Effector memory CD8-positive, alpha-beta T cell (primary cell): ENCODE data around the gene MRNIP.

Experiments
- ATAC-seq: fragments of 150-1000 bp; cut with Tn5 transposase; replicated peaks from 2 replicates; pipeline ENCODE4 v1.10.0; 2021; ENCODE audit warnings: mild to moderate bottlenecking, moderate library complexity
- DNase-seq, 3 experiments: peaks; one replicate each; pipeline ENCODE4 v3.0.0; 2021
- H3K27ac Mint-ChIP-seq, 2 donors: one replicate each; pipeline ENCODE4 v1.8.0; 2022; ENCODE audit warnings: mild to moderate bottlenecking in 2 of 2, mixed read lengths in 2 of 2, moderate library complexity in 2 of 2
- H3K27me3 Mint-ChIP-seq, 2 donors: one replicate each; pipeline ENCODE4 v1.8.0; 2022; ENCODE audit warnings: mixed read lengths in 2 of 2
- H3K36me3 Mint-ChIP-seq: one replicate; pipeline ENCODE4 v1.8.0; 2022; ENCODE audit warnings: mild to moderate bottlenecking, moderate library complexity, mixed read lengths; ENCODE audit not compliant: insufficient read depth
- H3K4me1 Mint-ChIP-seq, 2 donors: one replicate each; pipeline ENCODE4 v1.8.0; 2022; ENCODE audit warnings: low read depth in 2 of 2, mixed read lengths in 2 of 2
- H3K4me3 Mint-ChIP-seq, 2 donors: one replicate each; pipeline ENCODE4 v1.8.0; 2022; ENCODE audit warnings: mild to moderate bottlenecking in 2 of 2, mixed read lengths in 2 of 2, moderate library complexity in 2 of 2
- H3K9me3 Mint-ChIP-seq, 2 donors: one replicate each; pipeline ENCODE4 v1.8.0; 2022; ENCODE audit warnings: mixed read lengths in 2 of 2

MRNIP gene

GRCh38 chr5:179802207-179802883 lies 56.3 kb downstream of the MRNIP start:
- H3K27ac Mint-ChIP-seq: peak overlapping the region in 1 of 2 donors; percentile 70
- H3K4me1 Mint-ChIP-seq: peaks cover 23 to 31% of the 10 kb centered on the region in 2 donors
- no peak for DNase-seq
- peaks cover 34% of the 10 kb centered on the region for H3K36me3 Mint-ChIP-seq
- H3K4me3 Mint-ChIP-seq: peak overlapping the region in 1 of 2 donors; percentile 10
- H3K9me3 Mint-ChIP-seq: no peaks in the 10 kb centered on the region
- no peaks in the 10 kb centered on the region for H3K27me3 Mint-ChIP-seq
- no peak for ATAC-seq

GRCh38 chr5:179801304-179802206 lies 57.1 kb downstream of the MRNIP start:
- H3K9me3 Mint-ChIP-seq: no peaks in the 10 kb centered on the region
- ATAC-seq: peak; percentile 58
- no peaks in the 10 kb centered on the region for H3K27me3 Mint-ChIP-seq
- H3K4me3 Mint-ChIP-seq: peak overlapping the region in 1 of 2 donors; percentile 10
- H3K36me3 Mint-ChIP-seq: peaks cover 42% of the 10 kb centered on the region
- peak overlapping the region in 1 of 2 donors; percentile 70 for H3K27ac Mint-ChIP-seq
- peaks cover 29 to 37% of the 10 kb centered on the region in 2 donors for H3K4me1 Mint-ChIP-seq
- DNase-seq: peak; percentile 80 to 81 (median 81)

GRCh38 chr5:179800696-179801201 lies 57.9 kb downstream of the MRNIP start:
- Mint-ChIP-seq H3K36me3 (peaks cover 43% of the 10 kb centered on the region), H3K27me3 (no peaks in the 10 kb centered on the region), H3K4me1 (peaks cover 29 to 37% of the 10 kb centered on the region in 2 donors), H3K4me3 (no peak overlapping the region), H3K9me3 (no peaks in the 10 kb centered on the region), H3K27ac (no peak overlapping the region)
- DNase-seq: no peak
- ATAC-seq: no peak

GRCh38 chr5:179800071-179800695 lies 58.4 kb downstream of the MRNIP start:
- ATAC-seq: no peak

GRCh38 chr5:179799644-179799973 lies 59.0 kb downstream of the MRNIP start:
- H3K9me3 Mint-ChIP-seq: no peaks in the 10 kb centered on the region
- H3K4me1 Mint-ChIP-seq: peaks cover 27 to 32% of the 10 kb centered on the region in 2 donors
- H3K36me3 Mint-ChIP-seq: peaks cover 44% of the 10 kb centered on the region
- ATAC-seq (no peak), DNase-seq (no peak)
- H3K4me3 Mint-ChIP-seq: no peak overlapping the region
- H3K27ac Mint-ChIP-seq: peak overlapping the region in 1 of 2 donors; percentile 41
- no peaks in the 10 kb centered on the region for H3K27me3 Mint-ChIP-seq

More at GRCh38 chr5:179800071-179800695, 58.4 kb downstream of the MRNIP start:
- Mint-ChIP-seq H3K9me3 (no peaks in the 10 kb centered on the region), H3K4me1 (peaks cover 27 to 34% of the 10 kb centered on the region in 2 donors), H3K27me3 (no peaks in the 10 kb centered on the region), H3K27ac (peak overlapping the region in 1 of 2 donors; percentile 41), H3K4me3 (no peak overlapping the region), H3K36me3 (peaks cover 43% of the 10 kb centered on the region)
- DNase-seq: no peak

GRCh38 chr5:179798771-179799643 lies 59.6 kb downstream of the MRNIP start:
- Mint-ChIP-seq H3K27ac (peak overlapping the region in 1 of 2 donors; percentile 41), H3K9me3 (no peaks in the 10 kb centered on the region), H3K27me3 (no peaks in the 10 kb centered on the region), H3K4me1 (peaks cover 27 to 31% of the 10 kb centered on the region in 2 donors), H3K36me3 (peaks cover 49% of the 10 kb centered on the region), H3K4me3 (no peak overlapping the region)
- DNase-seq (no peak), ATAC-seq (no peak)

- Mint-ChIP-seq H3K4me1 (peaks cover 31 to 35% of the 10 kb centered on the region in 2 donors), H3K36me3 (peaks cover 53% of the 10 kb centered on the region), H3K4me3 (no peak overlapping the region), H3K27me3 (no peaks in the 10 kb centered on the region), H3K27ac (peak overlapping the region in 1 of 2 donors; percentile 20), H3K9me3 (no peaks in the 10 kb centered on the region)
- ATAC-seq (no peak), DNase-seq (no peak)
Measured at GRCh38 chr5:179798144-179798770, 60.4 kb downstream of the MRNIP start.

- no peaks in the 10 kb centered on the region for H3K9me3 Mint-ChIP-seq
- no peaks in the 10 kb centered on the region for H3K27me3 Mint-ChIP-seq
- DNase-seq (no peak), ATAC-seq (no peak)
- H3K36me3 Mint-ChIP-seq: peaks cover 49% of the 10 kb centered on the region
- H3K4me1 Mint-ChIP-seq: peaks cover 32 to 37% of the 10 kb centered on the region in 2 donors
- peak overlapping the region in 1 of 2 donors; percentile 58 for H3K27ac Mint-ChIP-seq
- H3K4me3 Mint-ChIP-seq: no peak overlapping the region
Measured at GRCh38 chr5:179797741-179798140, 60.9 kb downstream of the MRNIP start.

- H3K9me3 Mint-ChIP-seq: no peaks in the 10 kb centered on the region
- ATAC-seq: no peak
- H3K4me3 Mint-ChIP-seq: peak overlapping the region; percentile 76 to 77
- peak overlapping the region; percentile 58 to 83 for H3K27ac Mint-ChIP-seq
- H3K36me3 Mint-ChIP-seq: peaks cover 45% of the 10 kb centered on the region
- no peak for DNase-seq
- peaks cover 36 to 37% of the 10 kb centered on the region in 2 donors for H3K4me1 Mint-ChIP-seq
- H3K27me3 Mint-ChIP-seq: no peaks in the 10 kb centered on the region
Measured at GRCh38 chr5:179796877-179797608, 61.6 kb downstream of the MRNIP start.

GRCh38 chr5:179795863-179796833 lies 62.5 kb downstream of the MRNIP start:
- peak; percentile 65 to 73 (median 67) for DNase-seq
- Mint-ChIP-seq H3K4me1 (peaks cover 31 to 34% of the 10 kb centered on the region in 2 donors), H3K36me3 (peaks cover 41% of the 10 kb centered on the region), H3K4me3 (peak overlapping the region; percentile 76 to 77), H3K27me3 (no peaks in the 10 kb centered on the region), H3K9me3 (no peaks in the 10 kb centered on the region), H3K27ac (peak overlapping the region; percentile 58 to 83)
- ATAC-seq: peak; percentile 70
